Endothelial cell (in vitro differentiated cells): ENCODE results near the gene TMEM14A. TPM values are rescaled to one million over a fixed set of nuclear protein-coding genes. Genes with fewer than 3 reads are reported as not detected.
A peak's percentile ranks its signal among the peaks of the same experiment; 100 is the strongest.

Experiments
- DNase-seq: peaks from one replicate; pipeline ENCODE4 v3.0.0; 2021; ENCODE audit warnings: low spot score
- H3K27ac Mint-ChIP-seq: one replicate; pipeline ENCODE4 v1.8.0; 2021; ENCODE audit warnings: mixed read lengths, inconsistent platforms; ENCODE audit not compliant: unreplicated experiment
- H3K27me3 Mint-ChIP-seq: one replicate; pipeline ENCODE4 v1.8.0; 2021; ENCODE audit warnings: mild to moderate bottlenecking, moderate library complexity, mixed read lengths, inconsistent platforms; ENCODE audit not compliant: unreplicated experiment
- H3K36me3 Mint-ChIP-seq: one replicate; pipeline ENCODE4 v1.8.0; 2021; ENCODE audit warnings: mild to moderate bottlenecking, low read depth, mixed read lengths, inconsistent platforms; ENCODE audit not compliant: unreplicated experiment
- H3K4me1 Mint-ChIP-seq: one replicate; pipeline ENCODE4 v1.8.0; 2021; ENCODE audit warnings: mild to moderate bottlenecking, mixed read lengths, inconsistent platforms; ENCODE audit not compliant: unreplicated experiment
- H3K4me3 Mint-ChIP-seq: one replicate; pipeline ENCODE4 v1.8.0; 2021; ENCODE audit warnings: mild to moderate bottlenecking, mixed read lengths, inconsistent platforms; ENCODE audit not compliant: unreplicated experiment
- H3K9me3 Mint-ChIP-seq: one replicate; pipeline ENCODE4 v1.8.0; 2021; ENCODE audit warnings: mixed read lengths, inconsistent platforms; ENCODE audit not compliant: unreplicated experiment
- CTCF ChIP-seq: fragments of 200-600 bp; sonication (generic); IDR thresholded peaks from one replicate; pipeline ENCODE4 v1.5.0; 2021; ENCODE audit warnings: antibody characterized with exemption; ENCODE audit not compliant: unreplicated experiment
- total RNA-seq: library from RNA; stranded (reverse); fragmentation: NEBNext Ultra II Directional; extraction: Animal tissue kit (Norgen Biotek cat#: 25700); gene quantifications from one replicate; pipeline ENCODE4 v1.2.1, GENCODE V29; 2021; ENCODE audit not compliant: unreplicated experiment

TMEM14A gene
- total RNA-seq, 1 donor from 2014 or later = 15.2 TPM

GRCh38 chr6:52726741-52727535 lies 56.0 kb downstream of the TMEM14A start:
- no peak for TF ChIP-seq CTCF
- Mint-ChIP-seq H3K36me3 (no peaks in the 10 kb centered on the region), H3K9me3 (no peaks in the 10 kb centered on the region), H3K4me1 (peaks cover 20% of the 10 kb centered on the region), H3K27ac (peak overlapping the region; percentile 25), H3K27me3 (peaks cover 2% of the 10 kb centered on the region), H3K4me3 (no peak overlapping the region)
- DNase-seq = no peak

DNA sequence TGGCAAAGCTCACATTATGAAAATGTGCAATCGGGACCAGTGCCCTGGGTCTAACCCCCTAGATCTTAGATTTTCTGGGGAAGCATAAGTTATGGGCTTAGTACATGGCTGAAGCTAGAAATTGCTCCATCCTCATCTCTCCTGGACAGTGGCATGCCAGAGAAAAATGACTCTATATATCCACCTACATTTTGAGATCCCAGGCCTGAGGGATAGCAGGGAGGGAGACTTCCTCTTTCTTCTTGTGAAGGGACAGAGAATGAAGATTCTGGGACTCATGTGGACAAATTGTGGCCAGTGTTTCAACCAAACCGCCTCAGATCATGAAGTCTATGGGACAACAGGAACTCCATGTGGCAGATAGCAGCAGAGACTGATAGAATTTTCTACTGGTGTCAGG lies 57.0 kb downstream of the TMEM14A start:
- DNase-seq = no peak
- Mint-ChIP-seq H3K9me3 (no peaks in the 10 kb centered on the region), H3K27me3 (peaks cover 2% of the 10 kb centered on the region), H3K4me3 (no peak overlapping the region), H3K36me3 (no peaks in the 10 kb centered on the region), H3K4me1 (peaks cover 20% of the 10 kb centered on the region), H3K27ac (no peak overlapping the region)
- no peak for TF ChIP-seq CTCF

- no peak for TF ChIP-seq CTCF
- Mint-ChIP-seq H3K36me3 (no peaks in the 10 kb centered on the region), H3K4me1 (peaks cover 20% of the 10 kb centered on the region), H3K9me3 (no peaks in the 10 kb centered on the region), H3K4me3 (no peak overlapping the region), H3K27me3 (peaks cover 2% of the 10 kb centered on the region), H3K27ac (no peak overlapping the region)
- DNase-seq = no peak
Observed at GRCh38 chr6:52728394-52728793, 57.5 kb downstream of the TMEM14A start.

DNA sequence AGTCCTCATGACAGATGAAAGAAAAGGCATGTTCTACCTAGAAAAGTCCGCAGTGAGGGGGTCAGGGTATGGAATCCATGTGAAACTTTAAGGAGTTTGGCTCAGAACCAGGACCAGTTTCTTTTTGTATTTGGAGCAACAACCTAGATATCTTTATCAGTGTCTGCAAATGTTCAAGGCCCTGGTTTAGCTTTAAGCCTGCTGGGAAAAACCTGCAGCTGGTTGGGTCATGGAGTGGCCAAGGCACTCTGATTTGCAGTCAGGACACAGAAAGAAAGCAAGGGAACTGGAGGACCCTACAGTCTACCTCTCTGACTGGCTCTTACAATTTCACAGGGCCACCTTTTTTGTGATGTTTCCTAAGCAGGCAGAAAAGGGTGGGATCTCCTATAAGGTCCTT lies 58.7 kb downstream of the TMEM14A start:
- Mint-ChIP-seq H3K9me3 (no peaks in the 10 kb centered on the region), H3K36me3 (no peaks in the 10 kb centered on the region), H3K4me1 (peaks cover 20% of the 10 kb centered on the region), H3K27me3 (peaks cover 2% of the 10 kb centered on the region), H3K4me3 (no peak overlapping the region), H3K27ac (no peak overlapping the region)
- no peak for TF ChIP-seq CTCF
- no peak for DNase-seq

- H3K9me3 Mint-ChIP-seq = no peaks in the 10 kb centered on the region
- no peak for TF ChIP-seq CTCF
- no peak for DNase-seq
- peaks cover 7% of the 10 kb centered on the region for H3K27me3 Mint-ChIP-seq
- peaks cover 2% of the 10 kb centered on the region for H3K4me1 Mint-ChIP-seq
- H3K4me3 Mint-ChIP-seq = no peak overlapping the region
- no peak overlapping the region for H3K27ac Mint-ChIP-seq
- H3K36me3 Mint-ChIP-seq = no peaks in the 10 kb centered on the region
Observed at GRCh38 chr6:52731719-52732118, 60.8 kb downstream of the TMEM14A start.
